Keratinocyte (primary cell): ENCODE results near the gene DIPK1B. TPM values are rescaled to one million over a fixed set of nuclear protein-coding genes. Genes with fewer than 3 reads are reported as not detected.

Experiments
- DNase-seq: peaks from one replicate; pipeline ENCODE4 v3.0.0-alpha.2; 2011; ENCODE audit warnings: low read depth, missing footprints, low spot score
- FAIRE-seq: peaks from 2 replicates; lab custom pipeline; 2011; peaks lifted over from hg19 to GRCh38; lab: Jason Lieb, UNC
- H2AFZ ChIP-seq: 2 replicates; pipeline ENCODE4 v1.6.0; 2012; ENCODE audit warnings: low read length, control low read depth, inconsistent platforms; ENCODE audit not compliant: control insufficient read depth
- H3K27ac ChIP-seq: 2 replicates; pipeline ENCODE4 v1.5.1; 2011; ENCODE audit warnings: low read length; ENCODE audit not compliant: control insufficient read depth, insufficient read depth
- H3K27me3 ChIP-seq: 3 replicates; pipeline ENCODE4 v1.6.0; 2011; ENCODE audit warnings: low read length; ENCODE audit not compliant: control insufficient read depth, insufficient read depth; ENCODE audit errors: extremely low read depth
- H3K36me3 ChIP-seq, 2 experiments: 2 replicates in 1 of 2; 3 replicates in 1 of 2; pipeline ENCODE4 v1.5.1; 2011; ENCODE audit warnings: low read length in 2 of 2, mild to moderate bottlenecking in 1 of 2; ENCODE audit not compliant: control insufficient read depth in 2 of 2, insufficient read depth in 2 of 2; ENCODE audit errors: extremely low read depth in 1 of 2
- H3K4me1 ChIP-seq: 3 replicates; pipeline ENCODE4 v1.5.1; 2011; ENCODE audit warnings: low read length; ENCODE audit not compliant: control insufficient read depth, insufficient read depth; ENCODE audit errors: extremely low read depth
- H3K4me2 ChIP-seq: 3 replicates; pipeline ENCODE4 v1.6.0; 2011; ENCODE audit warnings: low read depth, low read length; ENCODE audit not compliant: control insufficient read depth, insufficient read depth; ENCODE audit errors: extremely low read depth
- H3K4me3 ChIP-seq, 3 experiments: fragments of 200-600 bp in 1 of 3; sonication (generic) in 1 of 3; 2 replicates in 2 of 3; 3 replicates in 1 of 3; pipeline ENCODE4 v1.5.1; 2011 to 2016; ENCODE audit warnings: low read length in 3 of 3, mild to moderate bottlenecking in 3 of 3, control low read depth in 2 of 3, inconsistent platforms in 1 of 3, low read depth in 1 of 3, mixed read lengths in 1 of 3, mixed run types in 1 of 3, moderate library complexity in 1 of 3; ENCODE audit not compliant: control insufficient read depth in 2 of 3, insufficient read depth in 2 of 3; ENCODE audit errors: extremely low read depth in 1 of 3
- H3K79me2 ChIP-seq: 2 replicates; pipeline ENCODE4 v1.6.0; 2012; ENCODE audit warnings: low read length; ENCODE audit not compliant: control insufficient read depth, insufficient read depth
- H3K9ac ChIP-seq: 3 replicates; pipeline ENCODE4 v1.6.0; 2011; ENCODE audit warnings: low read length; ENCODE audit not compliant: control insufficient read depth, insufficient read depth; ENCODE audit errors: extremely low read depth
- H3K9me1 ChIP-seq: 3 replicates; pipeline ENCODE4 v1.6.0; 2011; ENCODE audit warnings: low read length; ENCODE audit not compliant: control insufficient read depth, insufficient read depth; ENCODE audit errors: extremely low read depth
- H3K9me3 ChIP-seq: 2 replicates; pipeline ENCODE4 v1.5.1; 2012; ENCODE audit warnings: low read depth, low read length; ENCODE audit not compliant: control insufficient read depth
- H4K20me1 ChIP-seq: 3 replicates; pipeline ENCODE4 v1.6.0; 2011; ENCODE audit warnings: low read length; ENCODE audit not compliant: control insufficient read depth, insufficient read depth; ENCODE audit errors: extremely low read depth
- EZH2 ChIP-seq: IDR thresholded peaks from one replicate; pipeline ENCODE4 v1.6.1; 2012; ENCODE audit warnings: inconsistent platforms, mild to moderate bottlenecking, low read length, moderate library complexity
- dilution Hi-C: fragments of 300-500 bp; cut with MboI; formaldehyde crosslinking; loops from one replicate; pipeline ENCODE4 v1.7.0; 2020; ENCODE audit warnings: low sequenced_read_pairs; ENCODE audit not compliant: extremely low pct_ligation_motif_present
- polyA plus RNA-seq, 5 experiments: library from polyadenylated mRNA; depleted of rRNA in 3 of 5; stranded (reverse) in 3 of 5; stranded (forward) in 1 of 5; unstranded in 1 of 5; fragments of >200 nt; gene quantifications; 1 replicate in 1 of 5; 2 replicates in 3 of 5; 3 replicates in 1 of 5; pipeline versions ENCODE4 v1.2.1 to v1.2.3, GENCODE V29; 2011 to 2012; ENCODE audit warnings: missing spikeins in 2 of 5, low read depth in 1 of 5, low replicate concordance in 1 of 5
- TF ChIP-seq, protein P1 (sequence below), 3 experiments: IDR thresholded peaks in 1 of 3; conservative IDR thresholded peaks in 1 of 3; optimal IDR thresholded peaks in 1 of 3; 2 replicates in 2 of 3; 3 replicates in 1 of 3; pipeline versions ENCODE3 to v1.5.1; 2011; ENCODE audit warnings: low read length in 3 of 3, mild to moderate bottlenecking in 3 of 3, moderate library complexity in 2 of 3, control low read depth in 1 of 3, inconsistent platforms in 1 of 3; ENCODE audit not compliant: insufficient read depth in 2 of 3; ENCODE audit errors: extremely low read depth in 1 of 3

The DIPK1B gene
- polyA plus RNA-seq, 1 donor (not counting 4 experiments of a cell fraction or from before 2014, with no cell fraction given): not detected

DNA sequence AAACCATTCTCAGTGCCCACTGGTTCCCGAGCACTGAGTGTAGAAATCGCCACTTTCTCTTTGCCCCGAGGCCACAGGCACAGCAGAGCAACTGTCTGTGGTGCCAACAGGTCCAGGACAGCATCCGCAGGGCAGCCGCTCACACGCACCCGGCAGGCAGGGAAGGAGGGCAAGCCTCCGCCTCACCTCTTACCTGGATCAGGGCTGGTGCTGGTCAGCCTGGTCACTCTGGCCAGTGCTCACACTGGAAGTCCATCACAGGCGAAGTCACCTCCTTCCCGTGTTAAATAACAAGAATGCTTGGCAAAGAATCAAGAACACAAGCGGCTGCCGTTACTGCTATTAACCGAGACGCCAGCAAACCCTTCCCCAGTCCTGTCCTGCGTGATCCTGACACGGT, 13.7 kb downstream of the DIPK1B start:
- peaks cover 51% of the 10 kb centered on the region for H4K20me1 ChIP-seq
- dilution Hi-C loops: no loop called here

DNA sequence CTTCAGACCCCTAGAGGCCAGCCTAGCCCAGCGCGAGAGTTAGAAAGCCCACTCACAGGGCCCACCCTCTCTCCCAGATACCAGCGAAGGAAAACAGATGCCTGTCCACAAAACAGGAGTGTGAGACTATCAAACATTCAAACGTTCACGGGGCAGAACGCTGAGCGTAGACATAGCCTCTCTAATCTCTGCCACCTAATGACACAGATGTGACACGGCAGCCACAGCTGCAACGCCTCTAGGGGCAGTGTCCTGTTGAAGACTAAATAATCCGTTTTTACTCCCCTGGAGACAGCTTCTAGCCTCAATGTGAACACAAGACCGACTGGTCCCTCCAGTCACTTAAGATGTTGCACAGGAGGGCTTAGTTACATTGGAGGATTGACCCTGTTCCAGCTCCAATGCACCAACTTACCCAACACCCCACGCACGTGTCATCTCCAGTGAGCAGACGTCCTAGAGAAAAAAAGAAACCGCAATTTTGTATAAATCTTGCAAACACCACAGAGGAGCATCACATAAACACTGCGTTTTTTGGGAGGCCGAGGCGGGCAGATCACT, 14.3 kb downstream of the DIPK1B start:
- DNase-seq: no peak

More for the DNA sequence above, 13.7 kb downstream of the DIPK1B start:
- peak overlapping the region; percentile 65 to 97 (median 87) for H3K4me3 ChIP-seq
- peak overlapping the region; percentile 90 for H3K9ac ChIP-seq
- TF ChIP-seq EZH2: no peak
- peak overlapping the region; percentile 67 for H3K27ac ChIP-seq
- H3K9me1 ChIP-seq: peaks cover 3% of the 10 kb centered on the region
- FAIRE-seq (no peak), DNase-seq (no peak)
- H3K4me1 ChIP-seq: peaks cover 39% of the 10 kb centered on the region
- no peak overlapping the region for H2AFZ ChIP-seq
- H3K4me2 ChIP-seq: peak overlapping the region; percentile 100
- H3K27me3 ChIP-seq: no peaks in the 10 kb centered on the region
- no peaks in the 10 kb centered on the region for H3K9me3 ChIP-seq
- peaks cover 27 to 33% of the 10 kb centered on the region in 2 experiments for H3K36me3 ChIP-seq
- peaks cover 43% of the 10 kb centered on the region for H3K79me2 ChIP-seq

More for the DNA sequence above, 14.3 kb downstream of the DIPK1B start:
- Histone ChIP-seq H3K4me1 (peaks cover 33% of the 10 kb centered on the region), H3K79me2 (peaks cover 43% of the 10 kb centered on the region), H3K9ac (peak overlapping the region; percentile 90), H3K9me1 (peaks cover 3% of the 10 kb centered on the region), H3K4me3 (peak overlapping the region; percentile 65 to 97 (median 87)), H4K20me1 (peaks cover 47% of the 10 kb centered on the region), H3K4me2 (peak overlapping the region; percentile 100), H3K27ac (peak overlapping the region; percentile 67), H3K9me3 (no peaks in the 10 kb centered on the region), H3K27me3 (no peaks in the 10 kb centered on the region), H3K36me3 (peaks cover 27 to 33% of the 10 kb centered on the region in 2 experiments), H2AFZ (no peak overlapping the region)
- TF ChIP-seq, protein P1, sequence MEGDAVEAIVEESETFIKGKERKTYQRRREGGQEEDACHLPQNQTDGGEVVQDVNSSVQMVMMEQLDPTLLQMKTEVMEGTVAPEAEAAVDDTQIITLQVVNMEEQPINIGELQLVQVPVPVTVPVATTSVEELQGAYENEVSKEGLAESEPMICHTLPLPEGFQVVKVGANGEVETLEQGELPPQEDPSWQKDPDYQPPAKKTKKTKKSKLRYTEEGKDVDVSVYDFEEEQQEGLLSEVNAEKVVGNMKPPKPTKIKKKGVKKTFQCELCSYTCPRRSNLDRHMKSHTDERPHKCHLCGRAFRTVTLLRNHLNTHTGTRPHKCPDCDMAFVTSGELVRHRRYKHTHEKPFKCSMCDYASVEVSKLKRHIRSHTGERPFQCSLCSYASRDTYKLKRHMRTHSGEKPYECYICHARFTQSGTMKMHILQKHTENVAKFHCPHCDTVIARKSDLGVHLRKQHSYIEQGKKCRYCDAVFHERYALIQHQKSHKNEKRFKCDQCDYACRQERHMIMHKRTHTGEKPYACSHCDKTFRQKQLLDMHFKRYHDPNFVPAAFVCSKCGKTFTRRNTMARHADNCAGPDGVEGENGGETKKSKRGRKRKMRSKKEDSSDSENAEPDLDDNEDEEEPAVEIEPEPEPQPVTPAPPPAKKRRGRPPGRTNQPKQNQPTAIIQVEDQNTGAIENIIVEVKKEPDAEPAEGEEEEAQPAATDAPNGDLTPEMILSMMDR (optimal IDR thresholded peaks at IDR 0.05 in 1 of 3, IDR thresholded peaks at IDR 0.05 in 1 of 3, conservative IDR thresholded peaks at IDR 0.05 in 1 of 3; ENCODE audit: extremely low read depth in 1 of 3, insufficient read depth in 2 of 3, low read length in 3 of 3): peak in 2 of 3 experiments; percentile 43 to 67
- no peak for TF ChIP-seq EZH2
- dilution Hi-C loops: no loop called here
- peak; percentile 20 for FAIRE-seq
